Activated T-cell treated with anti-CD3 and anti-CD28 coated beads, Interleukin-2, amount 50 U/mL, for 4 hours (primary cell): ENCODE results near the gene CCDC9. TPM values are rescaled to one million over a fixed set of nuclear protein-coding genes. Genes with fewer than 3 reads are reported as not detected.
A peak's percentile ranks its signal among the peaks of the same experiment; 100 is the strongest.
"Not testable (repeated sequence)": the region's sequence is repeated elsewhere in the genome, so short reads cannot be mapped to it uniquely, and the experiment has no call there.

Experiments used
- ATAC-seq, 2 donors: fragments of 200-7000 bp; cut with Tn5 transposase; one replicate each; pipeline ENCODE4 v1.10.0; 2021
- DNase-seq: peaks from one replicate; pipeline ENCODE4 v3.0.0-alpha.2; 2020
- H3K27me3 Mint-ChIP-seq: one replicate; pipeline ENCODE4 v1.8.0; 2021; ENCODE audit warnings: low read depth, mixed read lengths
- H3K36me3 Mint-ChIP-seq: one replicate; pipeline ENCODE4 v1.8.0; 2022; ENCODE audit warnings: mixed read lengths; ENCODE audit not compliant: insufficient read depth
- H3K4me1 Mint-ChIP-seq: one replicate; pipeline ENCODE4 v1.8.0; 2021; ENCODE audit warnings: low read depth, mixed read lengths
- H3K4me3 Mint-ChIP-seq: one replicate; pipeline ENCODE4 v1.8.0; 2021; ENCODE audit warnings: mild to moderate bottlenecking, moderate library complexity, mixed read lengths
- H3K9me3 Mint-ChIP-seq: one replicate; pipeline ENCODE4 v1.8.0; 2021; ENCODE audit warnings: mixed read lengths
- total RNA-seq, 3 donors: library from RNA; stranded (reverse); gene quantifications; one replicate each; pipeline ENCODE4 v1.2.1, GENCODE V29; 2021

Gene CCDC9
- total RNA-seq, 3 donors from 2014 or later: 24.0 to 34.5 (median 30.4) TPM

DNA sequence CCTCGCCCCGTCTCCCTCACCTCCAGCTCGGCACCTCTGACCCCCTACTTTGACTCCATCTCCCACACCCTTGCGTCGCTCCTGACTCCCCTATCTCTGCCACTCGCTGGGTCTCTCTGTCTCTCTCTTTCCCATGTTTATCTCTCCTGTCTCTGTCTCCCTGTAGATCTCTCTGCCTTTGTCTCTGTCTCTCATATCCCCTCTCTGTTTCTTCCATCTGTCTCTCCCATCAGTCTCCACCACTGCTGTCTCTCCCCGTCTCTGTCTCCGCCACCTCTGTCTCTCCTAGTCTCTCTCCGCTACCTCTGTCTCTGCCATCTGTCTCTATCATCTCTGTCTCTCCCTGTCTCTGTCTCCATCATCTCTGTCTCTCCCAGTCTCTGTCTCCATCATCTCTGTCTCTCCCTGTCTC lies 13.0 kb upstream of the CCDC9 start:
- Mint-ChIP-seq H3K36me3 (no peaks in the 10 kb centered on the region), H3K4me1 (peaks cover 34% of the 10 kb centered on the region), H3K4me3 (peak overlapping the region; percentile 84), H3K27me3 (peaks cover 2% of the 10 kb centered on the region), H3K9me3 (no peaks in the 10 kb centered on the region)
- peak in 1 of 2 donors; percentile 4 for ATAC-seq
- DNase-seq: no peak

DNA sequence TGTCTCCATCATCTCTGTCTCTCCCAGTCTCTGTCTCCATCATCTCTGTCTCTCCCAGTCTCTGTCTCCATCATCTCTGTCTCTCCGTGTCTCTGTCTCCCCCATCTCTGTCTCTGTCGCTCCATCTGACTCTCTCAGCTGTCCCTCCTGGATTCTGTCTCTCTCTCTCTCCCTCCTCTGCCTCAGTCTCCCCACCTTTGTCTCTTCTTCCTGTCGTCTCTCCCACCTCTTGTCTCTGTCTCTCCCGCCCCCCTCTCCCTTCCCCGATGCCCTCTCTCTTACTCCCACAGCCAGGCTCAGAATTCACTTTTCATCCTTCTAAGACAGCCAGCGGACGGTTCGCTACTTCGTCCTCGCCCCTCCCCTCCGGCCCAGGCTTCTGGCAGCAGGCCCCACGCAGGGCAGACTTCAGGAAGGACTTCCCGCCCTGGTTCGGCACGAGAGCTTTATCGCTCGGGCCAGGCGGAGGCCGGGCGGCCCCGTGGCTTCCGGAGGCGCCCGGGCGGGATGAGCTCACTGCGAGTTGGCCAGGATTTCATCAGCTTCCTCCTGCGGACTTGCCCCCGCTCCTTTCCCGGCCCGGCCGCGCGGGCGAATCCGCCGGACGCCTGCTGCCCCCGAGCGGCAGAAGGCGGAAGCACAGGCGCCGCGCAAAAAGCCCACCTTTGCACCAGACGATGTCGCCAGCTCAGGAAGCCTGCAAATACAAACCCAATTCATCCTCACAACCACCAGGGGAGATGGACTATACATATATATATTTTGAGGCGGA lies 12.4 kb upstream of the CCDC9 start:
- ATAC-seq (peak; percentile 78 to 80), DNase-seq (peak; percentile 88)
- no peaks in the 10 kb centered on the region for H3K36me3 Mint-ChIP-seq
- peak overlapping the region; percentile 84 for H3K4me3 Mint-ChIP-seq
- H3K27me3 Mint-ChIP-seq: peaks cover 2% of the 10 kb centered on the region
- H3K9me3 Mint-ChIP-seq: no peaks in the 10 kb centered on the region
- H3K4me1 Mint-ChIP-seq: peaks cover 32% of the 10 kb centered on the region

DNA sequence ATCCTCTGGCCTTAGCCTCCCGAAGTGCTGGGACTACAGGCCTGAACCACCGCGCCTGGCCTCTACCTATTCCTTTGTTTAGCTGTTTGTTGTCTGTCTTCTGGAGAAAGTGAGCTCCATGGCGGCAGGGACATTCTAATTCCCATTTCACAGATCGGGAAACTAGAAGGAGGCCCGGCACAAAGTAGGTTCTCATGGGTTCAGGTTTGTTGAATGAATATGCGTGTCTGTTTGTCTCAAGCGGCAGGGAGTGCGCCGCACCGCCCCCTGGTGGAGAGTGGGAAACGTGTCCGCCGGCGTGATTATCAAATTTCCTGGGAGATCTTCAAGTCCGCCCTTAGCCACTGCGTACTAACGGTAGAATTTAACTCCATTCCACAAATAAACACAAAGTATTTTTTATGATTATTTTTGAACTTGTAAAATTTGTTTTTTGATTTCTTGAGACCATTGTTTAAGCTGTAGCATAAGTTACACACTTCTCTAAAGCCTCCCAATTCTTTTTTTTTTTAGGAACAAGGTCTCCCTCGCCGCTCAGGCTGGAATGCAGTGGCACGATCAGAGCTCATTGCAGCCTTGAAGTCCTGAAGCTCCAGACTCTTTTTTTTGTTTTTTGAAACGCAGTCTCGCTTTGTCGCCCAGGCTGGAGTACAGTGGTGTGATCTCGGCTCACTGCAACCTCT lies 8.9 kb upstream of the CCDC9 start:
- peak overlapping the region; percentile 14 for H3K4me3 Mint-ChIP-seq
- no peak for ATAC-seq

DNA sequence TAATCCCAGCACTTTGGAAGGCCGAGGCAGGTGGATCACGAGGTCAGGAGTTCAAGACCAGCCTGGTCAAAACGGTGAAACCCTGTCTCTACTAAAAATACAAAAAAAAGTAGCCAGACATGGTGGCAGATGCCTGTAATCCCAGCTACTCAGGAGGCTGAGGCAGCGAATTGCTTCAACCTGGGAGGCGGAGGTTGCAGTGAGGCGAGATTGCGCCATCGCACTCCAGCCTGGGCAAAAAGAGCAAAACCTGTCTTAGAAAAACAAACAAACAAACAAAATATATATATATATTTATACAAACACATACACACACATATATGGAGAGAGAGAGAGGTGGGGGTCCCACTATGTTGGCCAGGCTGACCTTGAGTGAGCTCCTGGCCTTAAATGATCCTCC lies 3.3 kb upstream of the CCDC9 start:
- peaks cover 14% of the 10 kb centered on the region for H3K4me1 Mint-ChIP-seq

More for the DNA sequence above, 8.9 kb upstream of the CCDC9 start:
- peaks cover 19% of the 10 kb centered on the region for H3K4me1 Mint-ChIP-seq
- peak; percentile 82 for DNase-seq
- no peaks in the 10 kb centered on the region for H3K9me3 Mint-ChIP-seq
- no peaks in the 10 kb centered on the region for H3K36me3 Mint-ChIP-seq
- H3K27me3 Mint-ChIP-seq: peaks cover 2% of the 10 kb centered on the region

DNA sequence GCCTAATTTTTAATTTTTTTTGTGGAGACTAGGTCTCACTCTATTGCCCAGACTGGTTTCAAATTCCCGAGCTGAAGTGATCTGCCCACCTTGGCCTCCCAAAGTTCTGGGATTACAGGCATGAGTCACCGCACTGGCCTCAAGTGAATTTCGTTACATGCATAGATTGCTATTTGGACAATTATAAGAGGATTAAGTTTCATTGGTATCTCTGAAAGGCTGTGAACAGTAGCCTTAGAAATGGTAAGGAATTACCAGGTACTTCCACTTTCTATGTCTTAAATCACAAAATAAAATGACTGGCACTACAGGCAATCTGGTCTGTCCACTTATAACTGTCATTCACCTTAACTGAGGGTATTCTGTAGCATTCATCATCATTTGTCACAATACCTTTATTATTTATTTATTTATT lies 2.9 kb upstream of the CCDC9 start:
- Mint-ChIP-seq H3K4me3 (no peak overlapping the region), H3K36me3 (peaks cover 6% of the 10 kb centered on the region), H3K4me1 (peaks cover 18% of the 10 kb centered on the region), H3K27me3 (no peaks in the 10 kb centered on the region), H3K9me3 (no peaks in the 10 kb centered on the region)
- no peak for ATAC-seq
- no peak for DNase-seq

More for the DNA sequence above, 3.3 kb upstream of the CCDC9 start:
- not testable (repeated sequence) for ATAC-seq, H3K36me3 Mint-ChIP-seq, DNase-seq, H3K27me3 Mint-ChIP-seq, H3K4me3 Mint-ChIP-seq, H3K9me3 Mint-ChIP-seq

DNA sequence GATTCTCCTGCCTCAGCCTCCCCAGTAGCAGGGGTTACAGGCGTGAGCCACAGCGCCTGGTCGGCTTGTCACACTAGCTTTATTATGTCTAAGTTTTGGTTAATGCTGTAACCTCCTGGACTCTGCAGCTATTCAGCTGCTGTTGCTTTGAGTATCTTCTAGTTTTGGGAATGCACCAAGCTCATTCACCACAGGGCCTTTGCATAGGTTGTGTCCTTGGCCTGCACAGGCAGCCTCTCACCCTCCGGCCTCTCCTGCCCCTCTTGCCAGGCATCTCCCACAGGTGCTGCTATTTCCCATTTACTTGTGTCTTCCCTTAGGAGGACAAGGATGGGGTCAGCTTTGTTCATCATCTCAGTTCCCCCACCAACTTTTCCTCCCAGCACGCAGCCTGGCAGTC lies 2.4 kb upstream of the CCDC9 start:
- Mint-ChIP-seq H3K27me3 (no peaks in the 10 kb centered on the region), H3K4me3 (no peak overlapping the region), H3K9me3 (no peaks in the 10 kb centered on the region), H3K36me3 (peaks cover 10% of the 10 kb centered on the region), H3K4me1 (peaks cover 23% of the 10 kb centered on the region)
- ATAC-seq: no peak
- DNase-seq: no peak

DNA sequence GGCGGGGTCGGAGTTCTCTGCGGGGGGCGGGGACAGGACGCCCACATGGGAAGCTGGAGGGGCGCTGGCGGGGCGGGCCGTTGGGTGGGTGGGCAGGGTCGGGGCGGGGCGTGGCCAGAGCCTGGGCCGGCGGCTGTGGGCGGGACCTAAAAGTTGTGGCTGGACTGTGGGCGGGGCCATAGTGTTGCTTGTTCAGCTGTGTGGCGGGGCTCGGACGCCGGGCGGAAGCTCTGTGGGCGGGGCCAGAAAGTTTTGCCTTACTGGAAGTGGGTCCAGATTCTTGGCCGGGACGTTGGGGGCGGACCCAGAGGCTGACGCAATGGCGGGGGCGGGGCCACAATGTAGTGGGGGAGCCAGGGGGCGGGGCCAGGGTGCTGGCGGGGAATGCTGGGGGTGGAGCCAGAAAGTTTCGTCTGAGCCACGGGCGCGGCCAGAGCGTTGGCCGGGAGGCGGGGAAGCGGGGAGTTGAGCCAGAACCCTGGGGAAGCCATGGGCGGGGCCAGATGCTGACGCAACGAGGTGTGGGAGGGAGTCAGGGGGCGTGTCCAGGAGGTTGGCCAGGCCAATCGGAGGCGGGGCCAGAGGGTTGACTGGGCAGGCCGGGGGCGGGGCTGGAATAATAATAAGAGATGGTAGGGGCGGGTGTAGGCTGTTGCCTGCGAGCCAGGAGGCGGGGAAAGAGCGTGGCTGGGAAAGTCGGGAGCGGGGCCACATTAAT lies 527 bp downstream of the CCDC9 start:
- Mint-ChIP-seq H3K9me3 (no peaks in the 10 kb centered on the region), H3K4me1 (peaks cover 32% of the 10 kb centered on the region), H3K36me3 (peaks cover 30% of the 10 kb centered on the region), H3K4me3 (peak overlapping the region; percentile 88), H3K27me3 (no peaks in the 10 kb centered on the region)
- ATAC-seq (peak; percentile 82 to 84), DNase-seq (peak; percentile 100)

DNA sequence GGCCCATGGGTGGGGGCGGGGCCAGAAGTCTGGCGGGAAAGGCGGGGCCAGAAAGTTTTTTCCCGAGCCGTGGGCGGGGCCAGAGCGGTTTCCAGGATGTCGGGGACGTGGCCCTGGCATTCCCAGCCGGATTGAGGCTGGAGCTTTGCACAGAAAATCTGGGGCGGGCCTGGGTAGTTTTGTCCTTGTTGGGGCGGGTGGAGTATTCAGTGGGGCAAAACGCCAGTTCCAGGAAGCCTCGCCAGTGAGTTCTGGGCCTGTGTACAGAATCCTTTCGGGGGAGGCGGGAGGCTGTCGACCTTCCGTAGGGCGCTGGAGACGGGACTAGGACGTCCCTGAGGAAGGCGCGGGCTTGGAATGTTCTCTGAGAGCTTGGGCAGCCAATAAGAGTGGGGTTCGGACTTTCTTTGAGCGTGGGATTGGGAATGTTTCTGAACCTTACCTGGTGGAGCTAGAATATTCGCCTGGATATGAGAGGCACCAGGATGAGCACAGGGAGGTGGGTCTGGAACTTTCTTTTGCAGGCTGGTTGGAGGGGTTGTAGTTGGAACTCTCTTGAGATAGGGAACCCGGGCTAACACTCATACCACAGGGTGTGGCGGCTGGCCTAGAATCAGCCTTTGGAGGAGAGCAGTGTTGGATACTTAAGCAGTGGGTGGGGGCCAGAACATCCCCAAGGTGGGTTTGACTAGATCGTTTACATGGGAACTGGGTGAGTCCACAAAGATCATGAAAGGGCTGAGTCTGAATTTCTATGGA lies 1.3 kb downstream of the CCDC9 start:
- ATAC-seq (no peak), DNase-seq (no peak)
- Mint-ChIP-seq H3K36me3 (peaks cover 30% of the 10 kb centered on the region), H3K4me3 (peak overlapping the region; percentile 88), H3K4me1 (peaks cover 32% of the 10 kb centered on the region), H3K27me3 (no peaks in the 10 kb centered on the region), H3K9me3 (no peaks in the 10 kb centered on the region)

DNA sequence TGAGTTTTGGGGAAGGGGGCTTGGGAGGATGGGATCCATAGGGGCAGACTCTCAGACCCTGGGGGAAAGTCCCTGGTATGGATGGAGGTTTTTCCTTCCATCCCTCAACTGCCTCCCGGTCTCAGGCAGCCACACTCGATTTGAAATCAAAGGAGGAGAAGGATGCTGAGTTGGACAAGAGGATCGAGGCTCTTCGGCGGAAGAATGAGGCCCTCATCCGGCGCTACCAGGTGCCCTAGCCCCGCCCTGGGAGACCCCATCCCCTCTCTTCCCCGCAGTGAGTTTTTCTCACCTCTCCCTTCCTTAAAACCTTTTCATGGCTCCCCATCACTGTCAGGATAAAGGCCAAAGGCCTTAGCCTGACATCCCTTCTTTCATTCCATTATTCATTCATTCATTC lies 2.1 kb downstream of the CCDC9 start:
- peaks cover 30% of the 10 kb centered on the region for H3K36me3 Mint-ChIP-seq
- no peak for DNase-seq

DNA sequence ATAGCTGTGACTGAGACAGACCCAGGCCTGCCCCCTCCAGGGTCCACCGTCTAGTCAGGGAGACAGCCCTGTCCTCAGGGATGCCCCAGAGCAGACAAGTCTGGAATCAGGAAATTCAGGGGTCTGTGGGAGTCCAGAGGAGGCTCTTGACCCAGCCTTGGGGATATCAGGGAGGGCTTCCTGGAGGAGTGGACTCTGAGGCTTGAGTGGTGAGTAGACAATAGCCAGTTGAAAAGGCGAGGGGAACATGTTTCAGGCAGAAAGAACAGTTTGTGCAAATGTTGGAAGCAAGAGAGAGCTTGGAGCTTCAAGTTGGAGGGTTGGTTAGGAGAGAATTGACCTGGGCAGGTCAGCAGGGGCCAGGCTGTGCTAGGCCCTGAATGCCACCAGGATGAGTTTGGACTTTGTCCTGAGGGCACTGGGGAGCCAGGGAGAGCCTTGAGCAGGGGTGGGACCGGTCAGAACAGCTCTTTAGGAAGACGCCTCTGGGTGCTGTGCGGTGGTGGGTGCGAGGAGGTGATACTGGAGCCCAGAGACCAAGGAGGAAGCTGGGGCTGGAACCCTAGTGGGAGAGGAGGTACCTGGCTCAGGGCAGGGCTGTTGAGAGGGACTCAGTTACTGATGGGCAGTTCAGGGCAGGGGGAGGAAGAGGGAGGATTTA lies 2.7 kb downstream of the CCDC9 start:
- H3K36me3 Mint-ChIP-seq: peaks cover 32% of the 10 kb centered on the region
- no peaks in the 10 kb centered on the region for H3K27me3 Mint-ChIP-seq
- no peaks in the 10 kb centered on the region for H3K9me3 Mint-ChIP-seq
- H3K4me3 Mint-ChIP-seq: peak overlapping the region; percentile 9
- DNase-seq (no peak), ATAC-seq (no peak)
- peaks cover 32% of the 10 kb centered on the region for H3K4me1 Mint-ChIP-seq

More for the DNA sequence above, 2.1 kb downstream of the CCDC9 start:
- Mint-ChIP-seq H3K27me3 (no peaks in the 10 kb centered on the region), H3K4me3 (no peak overlapping the region), H3K4me1 (peaks cover 32% of the 10 kb centered on the region), H3K9me3 (no peaks in the 10 kb centered on the region)
- ATAC-seq: no peak

DNA sequence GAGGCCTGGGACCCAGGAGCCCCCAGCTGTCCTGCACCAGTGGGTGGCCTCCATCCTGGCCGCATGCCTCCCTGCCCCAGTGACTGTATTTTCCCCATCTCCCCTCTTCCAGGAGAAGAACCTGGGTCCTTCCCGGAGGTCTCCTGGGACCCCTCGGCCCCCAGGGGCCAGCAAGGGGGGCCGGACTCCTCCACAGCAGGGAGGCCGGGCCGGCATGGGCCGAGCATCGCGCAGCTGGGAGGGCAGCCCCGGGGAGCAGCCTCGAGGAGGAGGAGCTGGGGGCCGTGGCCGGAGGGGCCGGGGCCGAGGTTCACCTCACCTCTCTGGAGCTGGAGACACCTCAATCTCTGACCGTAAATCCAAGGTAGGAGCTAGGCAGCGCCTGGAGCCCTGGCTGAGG lies 4.2 kb downstream of the CCDC9 start:
- H3K36me3 Mint-ChIP-seq: peaks cover 38% of the 10 kb centered on the region
- H3K27me3 Mint-ChIP-seq: no peaks in the 10 kb centered on the region

DNA sequence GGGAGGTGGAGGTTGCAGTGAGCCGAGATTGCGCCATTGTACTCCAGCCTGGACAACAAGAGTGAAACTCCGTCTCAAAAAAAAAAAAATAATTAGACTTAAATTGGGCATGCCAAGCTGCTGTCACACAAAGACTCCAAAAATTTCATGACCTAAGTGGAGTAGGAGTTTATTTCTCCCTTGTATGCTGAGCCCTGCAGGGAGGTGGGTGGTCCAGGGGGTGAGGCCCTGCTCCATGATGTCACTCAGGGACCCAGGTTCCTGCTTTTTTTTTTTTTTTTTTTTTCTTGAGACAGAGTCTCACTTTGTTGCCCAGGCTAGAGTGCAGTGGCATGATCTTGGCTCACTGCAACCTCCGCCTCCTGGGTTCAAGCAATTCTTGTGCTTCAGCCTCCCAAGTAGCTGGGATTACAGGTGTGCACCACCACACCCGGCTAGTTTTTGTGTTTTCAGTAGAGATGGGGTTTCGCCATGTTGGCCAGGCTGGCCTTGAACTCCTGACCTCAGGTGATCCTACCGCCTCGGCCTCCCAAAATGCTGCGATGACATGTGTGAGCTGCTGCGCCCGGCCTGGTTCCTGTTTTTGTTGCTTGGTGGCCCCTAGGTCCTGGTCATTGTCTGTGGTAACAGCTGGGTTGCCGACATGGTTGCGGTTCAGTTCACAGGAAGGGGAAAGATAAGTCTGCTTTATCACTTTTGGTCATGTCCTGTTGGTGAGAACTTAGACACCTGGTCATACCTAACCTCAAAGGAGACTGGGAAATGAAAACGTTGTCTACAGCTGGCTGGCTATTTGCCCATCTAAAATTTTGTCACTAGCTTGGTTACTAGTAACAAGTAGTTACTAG lies 5.8 kb downstream of the CCDC9 start:
- H3K9me3 Mint-ChIP-seq, ATAC-seq, DNase-seq, H3K27me3 Mint-ChIP-seq, H3K4me3 Mint-ChIP-seq: not testable (repeated sequence)
- Mint-ChIP-seq H3K4me1 (peaks cover 28% of the 10 kb centered on the region), H3K36me3 (peaks cover 38% of the 10 kb centered on the region)

More for the DNA sequence above, 4.2 kb downstream of the CCDC9 start:
- Mint-ChIP-seq H3K9me3 (no peaks in the 10 kb centered on the region), H3K4me3 (no peak overlapping the region), H3K4me1 (peaks cover 32% of the 10 kb centered on the region)
- ATAC-seq (no peak), DNase-seq (no peak)

DNA sequence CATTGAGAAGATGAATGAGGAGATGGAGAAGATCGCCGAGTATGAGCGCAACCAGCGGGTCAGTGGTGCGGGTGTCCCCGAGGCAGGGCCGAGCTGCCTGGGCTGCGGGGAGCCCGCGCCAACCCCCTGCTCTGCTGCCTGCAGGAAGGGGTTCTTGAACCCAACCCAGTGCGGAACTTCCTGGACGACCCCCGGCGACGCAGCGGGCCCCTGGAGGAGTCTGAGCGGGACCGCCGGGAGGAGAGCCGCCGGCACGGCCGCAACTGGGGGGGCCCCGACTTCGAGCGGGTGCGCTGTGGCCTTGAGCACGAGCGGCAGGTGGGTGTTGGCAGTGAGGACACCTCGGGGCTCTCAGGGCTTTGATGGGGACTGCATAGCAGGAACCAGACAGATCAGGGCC lies 8.3 kb downstream of the CCDC9 start:
- H3K36me3 Mint-ChIP-seq: peaks cover 26% of the 10 kb centered on the region
- no peak for ATAC-seq
- H3K4me1 Mint-ChIP-seq: peaks cover 6% of the 10 kb centered on the region

More for the DNA sequence above, 8.3 kb downstream of the CCDC9 start:
- Mint-ChIP-seq H3K9me3 (no peaks in the 10 kb centered on the region), H3K27me3 (no peaks in the 10 kb centered on the region), H3K4me3 (no peak overlapping the region)
- DNase-seq: no peak
